ENCODE measurements around the gene MOSPD2.

MOSPD2 gene
- 13.4 to 23.1 (median 19.3) reads per million in 9 experiments for total RNA-seq

DNA sequence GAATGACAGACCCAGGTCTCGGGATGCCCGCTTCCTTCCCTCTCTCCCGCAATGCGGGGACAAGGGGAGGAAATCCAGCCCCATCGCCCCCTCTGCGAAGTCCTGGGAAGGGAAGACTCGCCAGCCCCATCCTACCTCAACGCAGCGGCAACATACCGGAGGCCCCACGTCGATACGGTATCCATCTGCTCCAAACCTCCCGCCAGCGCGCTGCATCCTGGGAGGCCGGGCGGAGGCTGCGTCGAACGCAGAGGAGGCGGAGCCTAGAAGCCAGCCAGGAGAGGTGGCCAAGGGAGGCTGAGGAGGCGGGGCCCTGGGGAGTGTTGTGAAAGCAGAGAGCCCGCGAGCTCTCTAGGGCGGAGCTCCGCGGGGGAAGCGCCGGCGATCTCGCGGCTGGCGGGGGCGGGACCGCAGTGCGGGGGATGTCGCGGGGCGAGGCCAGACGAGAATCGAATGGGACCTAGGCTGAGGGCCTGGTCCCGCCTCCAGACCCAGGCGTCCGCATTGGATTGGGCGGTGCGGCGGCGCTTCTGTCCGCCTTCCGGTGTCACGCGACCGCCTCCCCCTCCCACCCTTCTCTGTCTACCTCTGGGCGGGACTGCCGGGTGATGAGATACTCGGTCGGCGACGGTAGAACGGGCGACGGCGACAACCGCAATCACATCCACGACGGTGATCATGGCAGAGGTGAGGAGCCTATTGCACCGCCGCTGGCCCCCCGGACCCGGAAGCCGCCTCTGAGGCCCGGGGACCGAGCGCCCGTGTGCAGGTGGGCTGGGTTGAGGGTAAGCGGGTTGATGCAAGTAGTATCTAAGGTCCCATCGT is at the start of gene MOSPD2, which contains the start of gene FANCB:
Gene MOSPD2 (plus strand): TSS at position 571 of the 825 bp plus-strand sequence. CDS start 108 bp downstream, at position 679.
Gene FANCB (minus strand): TSS at position 219 of the 825 bp plus-strand sequence. CDS start 7,559 bp downstream, outside the sequence.
- ATAC-seq (replicated peaks) (peak; percentile 88), DNase-seq (peak; percentile 90 to 93 (median 90))
- Mint-ChIP-seq H3K4me3 (peak within 1 kb of the TSS; percentile 82 to 86), H3K4me1 (ENCODE audit: low read depth in 2 of 2) (no peaks in the 10 kb centered on the region), H3K27ac (peak within 1 kb of the TSS; percentile 88 to 91), H3K36me3 (ENCODE audit: insufficient read depth) (peaks cover 4% of the 10 kb centered on the region), H3K9me3 (no peaks in the 10 kb centered on the region), H3K27me3 (no peaks in the 10 kb centered on the region)

DNA sequence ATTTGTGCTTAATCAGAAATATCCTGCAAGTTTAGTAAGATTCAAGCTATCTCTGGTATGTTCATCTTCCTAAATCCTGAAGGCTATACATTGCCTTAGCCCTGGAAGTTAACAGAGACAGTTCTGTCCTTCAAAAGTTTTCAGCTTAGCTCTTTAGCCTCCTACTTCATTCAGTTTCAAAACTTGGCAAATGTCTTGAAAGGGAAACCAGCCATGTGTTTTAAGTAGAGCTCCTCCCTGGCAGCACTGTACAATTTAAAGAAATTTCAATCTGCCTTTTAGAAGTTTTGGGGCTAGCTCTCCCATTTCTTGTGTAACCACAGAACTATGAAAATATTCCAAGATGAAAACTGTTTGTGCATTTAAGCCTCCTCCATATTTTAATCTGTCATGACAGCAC is 47.4 kb upstream of the MOSPD2 start:
- H3K27me3 Mint-ChIP-seq, result peaks cover 0 to 10% of the 10 kb centered on the region in 2 donors
- no peaks in the 10 kb centered on the region for H3K9me3 Mint-ChIP-seq
- ATAC-seq (replicated peaks) (no peak), DNase-seq (no peak)
- H3K4me1 Mint-ChIP-seq (ENCODE audit: low read depth in 2 of 2), result no peaks in the 10 kb centered on the region
- no peaks in the 10 kb centered on the region for H3K36me3 Mint-ChIP-seq (ENCODE audit: insufficient read depth)
- no peak overlapping the region for H3K4me3 Mint-ChIP-seq
- H3K27ac Mint-ChIP-seq, result no peak overlapping the region

- H3K4me1 Mint-ChIP-seq (ENCODE audit: low read depth in 2 of 2), result no peaks in the 10 kb centered on the region
- DNase-seq, result no peak
- no peaks in the 10 kb centered on the region for H3K9me3 Mint-ChIP-seq
- H3K27me3 Mint-ChIP-seq, result peaks cover 0 to 10% of the 10 kb centered on the region in 2 donors
- no peak overlapping the region for H3K27ac Mint-ChIP-seq
- H3K4me3 Mint-ChIP-seq, result no peak overlapping the region
- no peaks in the 10 kb centered on the region for H3K36me3 Mint-ChIP-seq (ENCODE audit: insufficient read depth)
- ATAC-seq (replicated peaks), result no peak
Observed at GRCh38 chrX:14826319-14826718, 46.9 kb upstream of the MOSPD2 start.

DNA sequence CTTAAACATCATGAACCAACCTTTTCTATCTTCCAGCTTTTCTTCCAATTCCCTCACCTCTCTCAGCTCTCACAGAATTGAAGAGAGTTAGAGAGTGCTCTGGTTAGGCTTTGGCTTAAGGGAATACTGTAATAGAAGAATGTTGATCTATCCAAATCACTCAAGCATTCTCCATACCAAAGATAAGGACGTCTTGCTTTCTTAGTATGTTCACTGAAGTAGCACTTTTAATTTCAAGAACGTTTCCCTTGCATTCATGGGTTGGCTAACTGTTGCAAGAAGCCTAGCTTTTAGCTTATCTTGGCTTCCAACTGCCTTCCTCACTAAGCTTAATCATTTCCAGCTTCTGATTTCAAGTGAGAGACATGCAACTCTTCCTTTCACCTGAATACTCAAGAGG is 43.6 kb upstream of the MOSPD2 start:
- ATAC-seq (replicated peaks) (no peak), DNase-seq (no peak)
- Mint-ChIP-seq H3K27ac (no peak overlapping the region), H3K4me3 (no peak overlapping the region), H3K36me3 (ENCODE audit: insufficient read depth) (no peaks in the 10 kb centered on the region), H3K4me1 (ENCODE audit: low read depth in 2 of 2) (no peaks in the 10 kb centered on the region), H3K27me3 (peaks cover 0 to 10% of the 10 kb centered on the region in 2 donors), H3K9me3 (no peaks in the 10 kb centered on the region)

GRCh38 chrX:14832151-14832550 is 41.1 kb upstream of the MOSPD2 start:
- Mint-ChIP-seq H3K36me3 (ENCODE audit: insufficient read depth) (no peaks in the 10 kb centered on the region), H3K4me1 (ENCODE audit: low read depth in 2 of 2) (no peaks in the 10 kb centered on the region), H3K9me3 (no peaks in the 10 kb centered on the region), H3K27ac (no peak overlapping the region), H3K27me3 (no peaks in the 10 kb centered on the region), H3K4me3 (no peak overlapping the region)
- ATAC-seq (replicated peaks) (no peak), DNase-seq (no peak)

DNA sequence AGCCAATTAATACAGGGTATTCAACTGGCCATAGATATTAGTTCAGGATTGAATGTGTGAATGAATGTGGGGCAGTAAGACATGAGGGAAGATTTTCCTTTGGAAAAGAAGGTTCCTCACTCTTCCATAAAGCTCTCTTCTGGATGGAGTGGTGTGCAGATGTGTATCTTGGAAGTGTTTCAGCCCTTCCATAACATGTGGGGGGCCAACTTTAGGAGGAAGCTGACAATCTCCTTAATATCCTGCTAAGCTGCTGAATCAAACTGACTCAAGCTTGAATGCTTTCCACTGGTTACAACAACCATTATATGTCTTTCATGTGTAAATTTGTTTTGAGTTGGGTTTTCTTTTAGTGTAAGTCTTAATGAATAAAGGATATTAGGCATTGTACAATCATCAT is 40.6 kb upstream of the MOSPD2 start:
- DNase-seq (no peak), ATAC-seq (replicated peaks) (no peak)
- no peaks in the 10 kb centered on the region for H3K4me1 Mint-ChIP-seq (ENCODE audit: low read depth in 2 of 2)
- H3K4me3 Mint-ChIP-seq, result no peak overlapping the region
- H3K36me3 Mint-ChIP-seq (ENCODE audit: insufficient read depth), result no peaks in the 10 kb centered on the region
- H3K27ac Mint-ChIP-seq, result no peak overlapping the region
- H3K27me3 Mint-ChIP-seq, result no peaks in the 10 kb centered on the region
- H3K9me3 Mint-ChIP-seq, result no peaks in the 10 kb centered on the region

DNA sequence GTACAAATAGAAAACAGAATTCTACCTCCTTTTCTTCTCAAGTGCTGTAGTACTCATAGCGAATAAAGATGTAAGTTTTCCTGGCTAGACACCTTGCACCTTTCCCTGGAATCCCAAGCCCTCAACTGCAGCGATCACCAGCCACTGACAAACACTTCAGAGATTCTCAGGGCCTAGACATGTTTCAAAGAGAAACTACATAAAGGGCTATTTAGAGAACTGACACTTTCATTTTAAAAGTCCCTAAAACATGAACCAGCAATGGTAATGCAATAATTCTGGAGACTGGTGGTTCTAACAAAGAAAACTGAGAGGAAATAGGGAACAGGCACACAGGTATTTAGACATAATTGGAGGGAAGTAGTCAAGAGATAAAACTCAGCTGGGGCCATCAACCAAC is 36.1 kb upstream of the MOSPD2 start:
- no peak for DNase-seq
- Mint-ChIP-seq H3K27me3 (no peaks in the 10 kb centered on the region), H3K9me3 (no peaks in the 10 kb centered on the region), H3K4me3 (no peak overlapping the region), H3K36me3 (ENCODE audit: insufficient read depth) (no peaks in the 10 kb centered on the region), H3K27ac (no peak overlapping the region), H3K4me1 (ENCODE audit: low read depth in 2 of 2) (no peaks in the 10 kb centered on the region)
- no peak for ATAC-seq (replicated peaks)

GRCh38 chrX:14843666-14844065 is 29.6 kb upstream of the MOSPD2 start:
- Mint-ChIP-seq H3K4me1 (ENCODE audit: low read depth in 2 of 2) (no peaks in the 10 kb centered on the region), H3K36me3 (ENCODE audit: insufficient read depth) (peaks cover 3% of the 10 kb centered on the region), H3K27me3 (no peaks in the 10 kb centered on the region), H3K9me3 (no peaks in the 10 kb centered on the region), H3K27ac (no peak overlapping the region), H3K4me3 (no peak overlapping the region)
- DNase-seq, result no peak
- ATAC-seq (replicated peaks), result no peak

DNA sequence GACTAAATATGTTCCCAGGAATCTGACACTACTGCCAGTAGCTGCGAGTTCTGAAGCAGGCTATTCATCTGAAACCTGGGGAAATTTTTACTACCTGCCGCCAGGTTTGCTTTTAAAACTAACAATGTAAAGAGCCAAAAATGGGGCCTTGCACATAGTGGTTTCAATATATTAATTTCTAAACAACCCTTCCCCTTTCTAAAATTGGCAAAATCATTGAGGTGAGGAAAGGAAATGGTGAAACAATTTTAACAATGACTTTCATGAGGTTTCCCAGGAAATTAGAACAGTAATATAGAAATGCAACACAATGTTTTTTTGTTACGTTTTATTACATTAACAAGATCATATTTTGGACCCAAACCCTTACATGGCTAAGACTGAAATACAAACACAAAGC is 21.7 kb upstream of the MOSPD2 start:
- no peaks in the 10 kb centered on the region for H3K9me3 Mint-ChIP-seq
- H3K36me3 Mint-ChIP-seq (ENCODE audit: insufficient read depth), result no peaks in the 10 kb centered on the region
- H3K4me3 Mint-ChIP-seq, result no peak overlapping the region
- DNase-seq, result no peak
- no peak for ATAC-seq (replicated peaks)
- H3K27ac Mint-ChIP-seq, result no peak overlapping the region
- no peaks in the 10 kb centered on the region for H3K4me1 Mint-ChIP-seq (ENCODE audit: low read depth in 2 of 2)
- no peaks in the 10 kb centered on the region for H3K27me3 Mint-ChIP-seq

- Mint-ChIP-seq H3K27ac (no peak overlapping the region), H3K4me1 (ENCODE audit: low read depth in 2 of 2) (no peaks in the 10 kb centered on the region), H3K27me3 (no peaks in the 10 kb centered on the region), H3K36me3 (ENCODE audit: insufficient read depth) (no peaks in the 10 kb centered on the region), H3K4me3 (no peak overlapping the region), H3K9me3 (no peaks in the 10 kb centered on the region)
- ATAC-seq (replicated peaks), result no peak
- DNase-seq, result no peak
Observed at GRCh38 chrX:14864631-14865030, 8.6 kb upstream of the MOSPD2 start.

GRCh38 chrX:14865201-14865600 is 8.0 kb upstream of the MOSPD2 start:
- Mint-ChIP-seq H3K9me3 (no peaks in the 10 kb centered on the region), H3K36me3 (ENCODE audit: insufficient read depth) (no peaks in the 10 kb centered on the region), H3K27ac (no peak overlapping the region), H3K27me3 (no peaks in the 10 kb centered on the region), H3K4me3 (no peak overlapping the region), H3K4me1 (ENCODE audit: low read depth in 2 of 2) (no peaks in the 10 kb centered on the region)
- DNase-seq, result no peak
- ATAC-seq (replicated peaks), result no peak

- Mint-ChIP-seq H3K4me1 (ENCODE audit: low read depth in 2 of 2) (no peaks in the 10 kb centered on the region), H3K9me3 (no peaks in the 10 kb centered on the region), H3K4me3 (peak overlapping the region; percentile 23 to 86), H3K27me3 (no peaks in the 10 kb centered on the region), H3K36me3 (ENCODE audit: insufficient read depth) (peaks cover 4% of the 10 kb centered on the region), H3K27ac (no peak overlapping the region)
- DNase-seq, result no peak
- no peak for ATAC-seq (replicated peaks)
Observed at GRCh38 chrX:14871767-14872166, 1.5 kb upstream of the MOSPD2 start.

DNA sequence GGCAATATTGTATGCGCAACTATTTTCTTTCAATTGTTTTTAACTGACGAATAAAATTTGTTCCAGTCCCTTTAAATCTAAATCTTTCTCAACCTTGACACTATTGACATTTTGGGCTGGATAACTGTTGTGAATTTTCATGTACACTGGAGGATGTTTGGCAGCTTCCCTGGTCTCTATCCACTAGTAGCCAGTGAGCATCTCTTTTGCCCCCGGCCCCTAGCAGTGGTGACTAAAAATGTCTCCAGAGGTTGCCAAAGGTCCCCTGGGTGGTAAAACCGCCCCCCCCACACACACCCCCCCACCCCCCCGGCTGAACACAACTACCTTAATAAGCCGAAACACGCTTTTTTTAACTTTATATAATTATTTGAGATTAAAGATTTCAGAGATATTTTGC is 866 bp upstream of the MOSPD2 start:
- Mint-ChIP-seq H3K27me3 (no peaks in the 10 kb centered on the region), H3K4me3 (peak overlapping the region; percentile 82 to 86), H3K4me1 (ENCODE audit: low read depth in 2 of 2) (no peaks in the 10 kb centered on the region), H3K36me3 (ENCODE audit: insufficient read depth) (peaks cover 4% of the 10 kb centered on the region), H3K27ac (peak overlapping the region in 1 of 2 donors; percentile 88), H3K9me3 (no peaks in the 10 kb centered on the region)
- no peak for ATAC-seq (replicated peaks)
- DNase-seq, result no peak

- no peaks in the 10 kb centered on the region for H3K27me3 Mint-ChIP-seq
- peak overlapping the region; percentile 88 to 91 for H3K27ac Mint-ChIP-seq
- no peak for ATAC-seq (replicated peaks)
- no peaks in the 10 kb centered on the region for H3K4me1 Mint-ChIP-seq (ENCODE audit: low read depth in 2 of 2)
- peak overlapping the region; percentile 82 to 86 for H3K4me3 Mint-ChIP-seq
- peaks cover 4% of the 10 kb centered on the region for H3K36me3 Mint-ChIP-seq (ENCODE audit: insufficient read depth)
- no peaks in the 10 kb centered on the region for H3K9me3 Mint-ChIP-seq
- DNase-seq, result no peak
Observed at GRCh38 chrX:14873676-14874049, 442 bp downstream of the MOSPD2 start.

All from effector memory CD8-positive, alpha-beta T cell (primary cell).